ENCODE measurements around the gene ALG6.
A peak's percentile ranks its signal among the peaks of the same experiment; 100 is the strongest.

The ALG6 gene

GRCh38 chr1:63367215-63368103 is at the start of gene ALG6:
Gene ALG6 (plus strand): TSS chr1:63367627. CDS start chr1:63370978, 3,351 bp downstream.
- Histone ChIP-seq H3K4me3 (ENCODE audit: low read depth, low read length) (peak within 1 kb of the TSS; percentile 98), H3K27me3 (ENCODE audit: control insufficient read depth, insufficient read depth, low read length) (peaks cover 5% of the 10 kb centered on the region), H3K4me1 (ENCODE audit: control insufficient read depth, insufficient read depth, low read length) (peaks cover 6% of the 10 kb centered on the region), H3K9ac (ENCODE audit: low read length) (peak within 1 kb of the TSS; percentile 85), H3K9me3 (ENCODE audit: control insufficient read depth, insufficient read depth, low read depth, low read length) (no peaks in the 10 kb centered on the region), H3K36me3 (ENCODE audit: control insufficient read depth, insufficient read depth, low read length) (peaks cover 10% of the 10 kb centered on the region), H3K27ac (ENCODE audit: low read depth, low read length) (peak within 1 kb of the TSS; percentile 32; the same call in 1 of the 2 replicates)

- Histone ChIP-seq H3K9ac (ENCODE audit: low read length) (peak overlapping the region; percentile 68), H3K4me1 (ENCODE audit: control insufficient read depth, insufficient read depth, low read length) (peaks cover 28% of the 10 kb centered on the region), H3K27me3 (ENCODE audit: control insufficient read depth, insufficient read depth, low read length) (peaks cover 59% of the 10 kb centered on the region), H3K4me3 (ENCODE audit: low read depth, low read length) (peak overlapping the region; percentile 92), H3K9me3 (ENCODE audit: control insufficient read depth, insufficient read depth, low read depth, low read length) (no peaks in the 10 kb centered on the region), H3K36me3 (ENCODE audit: control insufficient read depth, insufficient read depth, low read length) (no peaks in the 10 kb centered on the region), H3K27ac (ENCODE audit: low read depth, low read length) (peak overlapping the region; percentile 55; the same call in 1 of the 2 replicates)
These were observed 49.6 kb upstream of the ALG6 start for GRCh38 chr1:63317817-63318152.

- Histone ChIP-seq H3K27ac (ENCODE audit: low read depth, low read length) (no peak overlapping the region), H3K9ac (ENCODE audit: low read length) (peak overlapping the region; percentile 68), H3K4me3 (ENCODE audit: low read depth, low read length) (peak overlapping the region; percentile 92), H3K27me3 (ENCODE audit: control insufficient read depth, insufficient read depth, low read length) (peaks cover 65% of the 10 kb centered on the region), H3K36me3 (ENCODE audit: control insufficient read depth, insufficient read depth, low read length) (no peaks in the 10 kb centered on the region), H3K9me3 (ENCODE audit: control insufficient read depth, insufficient read depth, low read depth, low read length) (no peaks in the 10 kb centered on the region), H3K4me1 (ENCODE audit: control insufficient read depth, insufficient read depth, low read length) (peaks cover 28% of the 10 kb centered on the region)
These were observed 49.0 kb upstream of the ALG6 start for GRCh38 chr1:63318201-63318979.

GRCh38 chr1:63319046-63320021 is 48.1 kb upstream of the ALG6 start:
- Histone ChIP-seq H3K9me3 (ENCODE audit: control insufficient read depth, insufficient read depth, low read depth, low read length) (no peaks in the 10 kb centered on the region), H3K4me1 (ENCODE audit: control insufficient read depth, insufficient read depth, low read length) (peaks cover 28% of the 10 kb centered on the region), H3K27ac (ENCODE audit: low read depth, low read length) (no peak overlapping the region), H3K27me3 (ENCODE audit: control insufficient read depth, insufficient read depth, low read length) (peaks cover 75% of the 10 kb centered on the region), H3K4me3 (ENCODE audit: low read depth, low read length) (peak overlapping the region; percentile 92), H3K9ac (ENCODE audit: low read length) (peak overlapping the region; percentile 83), H3K36me3 (ENCODE audit: control insufficient read depth, insufficient read depth, low read length) (no peaks in the 10 kb centered on the region)

- Histone ChIP-seq H3K36me3 (ENCODE audit: control insufficient read depth, insufficient read depth, low read length) (no peaks in the 10 kb centered on the region), H3K27me3 (ENCODE audit: control insufficient read depth, insufficient read depth, low read length) (peaks cover 83% of the 10 kb centered on the region), H3K9me3 (ENCODE audit: control insufficient read depth, insufficient read depth, low read depth, low read length) (no peaks in the 10 kb centered on the region), H3K4me3 (ENCODE audit: low read depth, low read length) (peak overlapping the region; percentile 92), H3K9ac (ENCODE audit: low read length) (peak overlapping the region; percentile 83), H3K4me1 (ENCODE audit: control insufficient read depth, insufficient read depth, low read length) (peaks cover 28% of the 10 kb centered on the region), H3K27ac (ENCODE audit: low read depth, low read length) (no peak overlapping the region)
These were observed 47.3 kb upstream of the ALG6 start for GRCh38 chr1:63320022-63320721.

- Histone ChIP-seq H3K4me1 (ENCODE audit: control insufficient read depth, insufficient read depth, low read length) (peaks cover 32% of the 10 kb centered on the region), H3K9me3 (ENCODE audit: control insufficient read depth, insufficient read depth, low read depth, low read length) (no peaks in the 10 kb centered on the region), H3K9ac (ENCODE audit: low read length) (peak overlapping the region; percentile 94), H3K36me3 (ENCODE audit: control insufficient read depth, insufficient read depth, low read length) (no peaks in the 10 kb centered on the region), H3K27me3 (ENCODE audit: control insufficient read depth, insufficient read depth, low read length) (peaks cover 89% of the 10 kb centered on the region), H3K27ac (ENCODE audit: low read depth, low read length) (peak overlapping the region; percentile 87; the same call in 1 of the 2 replicates), H3K4me3 (ENCODE audit: low read depth, low read length) (peak overlapping the region; percentile 92)
These were observed 46.2 kb upstream of the ALG6 start for GRCh38 chr1:63321066-63321784.

- H3K4me1 ChIP-seq (ENCODE audit: control insufficient read depth, insufficient read depth, low read length) = peaks cover 28% of the 10 kb centered on the region
- peak overlapping the region; percentile 87 for H3K27ac ChIP-seq (ENCODE audit: low read depth, low read length)
- peak overlapping the region; percentile 94 for H3K9ac ChIP-seq (ENCODE audit: low read length)
- no peaks in the 10 kb centered on the region for H3K36me3 ChIP-seq (ENCODE audit: control insufficient read depth, insufficient read depth, low read length)
- H3K9me3 ChIP-seq (ENCODE audit: control insufficient read depth, insufficient read depth, low read depth, low read length) = no peaks in the 10 kb centered on the region
- H3K27me3 ChIP-seq (ENCODE audit: control insufficient read depth, insufficient read depth, low read length) = peaks cover 94% of the 10 kb centered on the region
- peak overlapping the region; percentile 92 for H3K4me3 ChIP-seq (ENCODE audit: low read depth, low read length)
These were observed 45.7 kb upstream of the ALG6 start for GRCh38 chr1:63321785-63322113.

GRCh38 chr1:63322114-63322943 is 45.1 kb upstream of the ALG6 start, which contains the start of gene FOXD3:
Gene FOXD3 (plus strand): TSS chr1:63322567. CDS start chr1:63323059, 492 bp downstream.
- H3K9ac ChIP-seq (ENCODE audit: low read length) = peak within 1 kb of the TSS; percentile 94
- peak within 1 kb of the TSS; percentile 87 for H3K27ac ChIP-seq (ENCODE audit: low read depth, low read length)
- no peaks in the 10 kb centered on the region for H3K36me3 ChIP-seq (ENCODE audit: control insufficient read depth, insufficient read depth, low read length)
- peaks cover 27% of the 10 kb centered on the region for H3K4me1 ChIP-seq (ENCODE audit: control insufficient read depth, insufficient read depth, low read length)
- H3K9me3 ChIP-seq (ENCODE audit: control insufficient read depth, insufficient read depth, low read depth, low read length) = no peaks in the 10 kb centered on the region
- peak within 1 kb of the TSS; percentile 92 for H3K4me3 ChIP-seq (ENCODE audit: low read depth, low read length)
- H3K27me3 ChIP-seq (ENCODE audit: control insufficient read depth, insufficient read depth, low read length) = peaks cover 100% of the 10 kb centered on the region

Data from HUES6 (cell line).